H9 (cell line): Measurements from ENCODE around the gene GOT1. TPM values are rescaled to one million over a fixed set of nuclear protein-coding genes. Genes with fewer than 3 reads are reported as not detected.

Source experiments
- DNase-seq: peaks from one replicate; pipeline ENCODE4 v3.0.0-alpha.2; 2017
- H2AFZ ChIP-seq: one replicate; pipeline ENCODE4 v1.6.1; 2013; ENCODE audit warnings: mild to moderate bottlenecking, low read length, control low read depth, moderate library complexity
- H2AK5ac ChIP-seq: 2 replicates; pipeline ENCODE4 v1.6.1; 2013; ENCODE audit warnings: low read length, control low read depth, mixed read lengths; ENCODE audit not compliant: insufficient read length
- H2BK120ac ChIP-seq: one replicate; pipeline ENCODE4 v1.6.1; 2013; ENCODE audit warnings: low read depth, mild to moderate bottlenecking, low read length, control low read depth, inconsistent platforms; ENCODE audit not compliant: poor library complexity, severe bottlenecking
- H2BK12ac ChIP-seq: 2 replicates; pipeline ENCODE4 v1.6.1; 2013; ENCODE audit warnings: low read length, control low read depth, mixed read lengths, low read depth; ENCODE audit not compliant: insufficient read length
- H2BK15ac ChIP-seq: 2 replicates; pipeline ENCODE4 v1.6.1; 2013; ENCODE audit warnings: low read depth, low read length, control low read depth
- H2BK20ac ChIP-seq: one replicate; pipeline ENCODE4 v1.6.1; 2013; ENCODE audit warnings: low read depth, mild to moderate bottlenecking, low read length, control low read depth, inconsistent platforms; ENCODE audit not compliant: poor library complexity, severe bottlenecking
- H2BK5ac ChIP-seq: 2 replicates; pipeline ENCODE4 v1.6.1; 2013; ENCODE audit warnings: low read length, control low read depth, mixed read lengths; ENCODE audit not compliant: insufficient read length
- H3K14ac ChIP-seq: 2 replicates; pipeline ENCODE4 v1.6.1; 2013; ENCODE audit warnings: low read length, control low read depth; ENCODE audit not compliant: insufficient read depth
- H3K18ac ChIP-seq: 2 replicates; pipeline ENCODE4 v1.6.1; 2013; ENCODE audit warnings: low read depth, mild to moderate bottlenecking, mixed read lengths, low read length, control low read depth; ENCODE audit not compliant: insufficient read length
- H3K23ac ChIP-seq: 2 replicates; pipeline ENCODE4 v1.6.1; 2013; ENCODE audit warnings: low read length, control low read depth, mixed read lengths, low read depth; ENCODE audit not compliant: insufficient read length
- H3K23me2 ChIP-seq: 2 replicates; pipeline ENCODE4 v1.6.1; 2013; ENCODE audit warnings: low read depth, mild to moderate bottlenecking, mixed read lengths, low read length, control low read depth; ENCODE audit not compliant: insufficient read length, poor library complexity, severe bottlenecking
- H3K27ac ChIP-seq: 2 replicates; pipeline ENCODE4 v1.5.1; 2013; ENCODE audit warnings: low read length, control low read depth, mixed read lengths, low read depth; ENCODE audit not compliant: insufficient read length
- H3K27me3 ChIP-seq: 2 replicates; pipeline ENCODE4 v1.6.1; 2013; ENCODE audit warnings: low read length, control low read depth, inconsistent platforms; ENCODE audit not compliant: insufficient read depth
- H3K4ac ChIP-seq: 2 replicates; pipeline ENCODE4 v1.6.1; 2013; ENCODE audit warnings: low read depth, mild to moderate bottlenecking, control low read depth, inconsistent platforms, low read length, moderate library complexity
- H3K4me1 ChIP-seq: 2 replicates; pipeline ENCODE4 v1.6.1; 2013; ENCODE audit warnings: low read length, control low read depth, inconsistent platforms; ENCODE audit not compliant: insufficient read depth
- H3K4me2 ChIP-seq: 2 replicates; pipeline ENCODE4 v1.6.1; 2013; ENCODE audit warnings: low read length, control low read depth, mixed read lengths; ENCODE audit not compliant: insufficient read length, insufficient read depth
- H3K56ac ChIP-seq: 2 replicates; pipeline ENCODE4 v1.6.1; 2013; ENCODE audit warnings: low read depth, mild to moderate bottlenecking, mixed read lengths, low read length, control low read depth; ENCODE audit not compliant: insufficient read length
- H3K79me1 ChIP-seq: 2 replicates; pipeline ENCODE4 v1.6.1; 2013; ENCODE audit warnings: low read depth, mild to moderate bottlenecking, moderate library complexity, low read length, control low read depth, inconsistent platforms; ENCODE audit not compliant: insufficient read depth, poor library complexity, severe bottlenecking
- H3K79me2 ChIP-seq: 2 replicates; pipeline ENCODE4 v1.6.1; 2013; ENCODE audit warnings: low read length, control low read depth, inconsistent platforms; ENCODE audit not compliant: insufficient read depth
- H3K9ac ChIP-seq: 2 replicates; pipeline ENCODE4 v1.6.1; 2013; ENCODE audit warnings: low read length, control low read depth, mixed read lengths; ENCODE audit not compliant: insufficient read length; ENCODE audit errors: extremely low read depth
- H3K9me3 ChIP-seq: one replicate; pipeline ENCODE4 v1.6.1; 2013; ENCODE audit warnings: low read depth, low read length, inconsistent platforms; ENCODE audit not compliant: control insufficient read depth
- H3T11ph ChIP-seq: one replicate; pipeline ENCODE4 v1.6.1; 2013; ENCODE audit warnings: mild to moderate bottlenecking, low read length, control low read depth, inconsistent platforms
- H4K20me1 ChIP-seq: one replicate; pipeline ENCODE4 v1.6.1; 2013; ENCODE audit not compliant: control insufficient read depth, insufficient read length, insufficient read depth
- H4K5ac ChIP-seq: 2 replicates; pipeline ENCODE4 v1.6.1; 2013; ENCODE audit warnings: low read depth, mild to moderate bottlenecking, mixed read lengths, low read length, control low read depth; ENCODE audit not compliant: insufficient read length
- H4K8ac ChIP-seq: replicated peaks from 2 replicates; pipeline ENCODE4 v1.6.1; 2013; ENCODE audit warnings: low read length, control low read depth, mixed read lengths, low read depth; ENCODE audit not compliant: insufficient read length
- H4K91ac ChIP-seq: 2 replicates; pipeline ENCODE4 v1.6.1; 2013; ENCODE audit warnings: low read depth, mild to moderate bottlenecking, moderate library complexity, mixed read lengths, low read length, control low read depth; ENCODE audit not compliant: insufficient read length
- H3K27ac Mint-ChIP-seq, 3 experiments: 2 replicates in 2 of 3; 3 replicates in 1 of 3; pipeline ENCODE4 v1.8.0; 2020 to 2021; ENCODE audit warnings: mixed read lengths in 3 of 3, mild to moderate bottlenecking in 1 of 3, moderate library complexity in 1 of 3
- H3K27me3 Mint-ChIP-seq: 2 replicates; pipeline ENCODE4 v1.8.0; 2021; ENCODE audit warnings: low read depth, mild to moderate bottlenecking, moderate library complexity, mixed read lengths
- H3K36me3 Mint-ChIP-seq, 3 experiments: 2 replicates in 2 of 3; 3 replicates in 1 of 3; pipeline ENCODE4 v1.8.0; 2020 to 2021; ENCODE audit warnings: low read depth in 3 of 3, mixed read lengths in 3 of 3; ENCODE audit not compliant: insufficient read depth in 1 of 3
- H3K4me1 Mint-ChIP-seq, 2 experiments: 2 replicates each; pipeline ENCODE4 v1.8.0; 2020; ENCODE audit warnings: mixed read lengths in 2 of 2
- H3K4me3 Mint-ChIP-seq, 2 experiments: 2 replicates in 1 of 2; 3 replicates in 1 of 2; pipeline ENCODE4 v1.8.0; 2020 to 2021; ENCODE audit warnings: mild to moderate bottlenecking in 2 of 2, mixed read lengths in 2 of 2, moderate library complexity in 1 of 2
- H3K9me3 Mint-ChIP-seq, 2 experiments: 2 replicates in 1 of 2; 3 replicates in 1 of 2; pipeline ENCODE4 v1.8.0; 2020; ENCODE audit warnings: mild to moderate bottlenecking in 2 of 2, mixed read lengths in 2 of 2, moderate library complexity in 1 of 2
- WGBS: extraction: QIAGEN DNeasy Blood & Tissue Kit; methylation state at CpG from one replicate; pipeline ENCODE4 v1.1.7; 2013; ENCODE audit warnings: missing lambda C conversion rate, low lambda C conversion rate, mixed read lengths; ENCODE audit not compliant: insufficient read length; ENCODE audit errors: extremely low coverage; 5-methylcytosine and 5-hydroxymethylcytosine counted together
- total RNA-seq: library from RNA; stranded (reverse); gene quantifications from 2 replicates; pipeline ENCODE4 v1.2.1, GENCODE V29; 2021
- TF ChIP-seq, protein P1 (sequence below): fragments of 200-600 bp; sonication (generic); conservative IDR thresholded peaks from 3 replicates; pipeline ENCODE4 v1.8.0; 2021; ENCODE audit warnings: antibody characterized with exemption, mild to moderate bottlenecking

Gene GOT1
- total RNA-seq, 1 experiment from 2014 or later = 43.3 TPM

DNA sequence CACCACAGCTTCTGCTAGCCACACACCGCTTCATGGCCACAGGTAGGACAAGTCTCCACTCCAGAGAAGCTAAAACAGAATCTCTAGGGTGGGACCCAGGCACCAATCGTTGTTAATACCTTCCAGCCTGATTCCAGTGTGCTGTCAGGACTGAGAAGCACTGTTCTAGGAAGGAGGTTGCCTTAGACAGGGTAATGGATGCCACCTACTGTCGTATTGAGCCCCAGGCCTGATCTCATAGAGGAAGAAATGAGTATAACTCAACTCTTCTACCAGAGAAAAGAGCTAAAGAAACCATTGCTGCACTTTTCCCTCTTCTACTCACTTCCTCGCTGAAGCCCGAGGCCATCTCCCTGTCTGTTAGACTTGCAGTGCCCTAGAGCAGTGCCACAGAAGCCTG lies 69.5 kb downstream of the GOT1 start:
- H2AK5ac ChIP-seq = no peak overlapping the region
- no peak overlapping the region for H3K4me2 ChIP-seq
- TF ChIP-seq, protein P1, sequence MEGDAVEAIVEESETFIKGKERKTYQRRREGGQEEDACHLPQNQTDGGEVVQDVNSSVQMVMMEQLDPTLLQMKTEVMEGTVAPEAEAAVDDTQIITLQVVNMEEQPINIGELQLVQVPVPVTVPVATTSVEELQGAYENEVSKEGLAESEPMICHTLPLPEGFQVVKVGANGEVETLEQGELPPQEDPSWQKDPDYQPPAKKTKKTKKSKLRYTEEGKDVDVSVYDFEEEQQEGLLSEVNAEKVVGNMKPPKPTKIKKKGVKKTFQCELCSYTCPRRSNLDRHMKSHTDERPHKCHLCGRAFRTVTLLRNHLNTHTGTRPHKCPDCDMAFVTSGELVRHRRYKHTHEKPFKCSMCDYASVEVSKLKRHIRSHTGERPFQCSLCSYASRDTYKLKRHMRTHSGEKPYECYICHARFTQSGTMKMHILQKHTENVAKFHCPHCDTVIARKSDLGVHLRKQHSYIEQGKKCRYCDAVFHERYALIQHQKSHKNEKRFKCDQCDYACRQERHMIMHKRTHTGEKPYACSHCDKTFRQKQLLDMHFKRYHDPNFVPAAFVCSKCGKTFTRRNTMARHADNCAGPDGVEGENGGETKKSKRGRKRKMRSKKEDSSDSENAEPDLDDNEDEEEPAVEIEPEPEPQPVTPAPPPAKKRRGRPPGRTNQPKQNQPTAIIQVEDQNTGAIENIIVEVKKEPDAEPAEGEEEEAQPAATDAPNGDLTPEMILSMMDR = no peak
- Mint-ChIP-seq H3K4me3 (no peak overlapping the region), H3K9me3 (no peaks in the 10 kb centered on the region), H3K4me1 (peaks cover 26 to 27% of the 10 kb centered on the region in 2 experiments), H3K36me3 (no peaks in the 10 kb centered on the region), H3K27me3 (peaks cover 55% of the 10 kb centered on the region), H3K27ac (no peak overlapping the region)
- no peak overlapping the region for H4K5ac ChIP-seq
- no peak overlapping the region for H2BK12ac ChIP-seq
- H3K4ac ChIP-seq = no peak overlapping the region
- no peak overlapping the region for H4K91ac ChIP-seq
- no peak overlapping the region for H3K23ac ChIP-seq
- no peak overlapping the region for H3K18ac ChIP-seq
- no peak overlapping the region for H3K14ac ChIP-seq
- H2AFZ ChIP-seq = no peak overlapping the region
- peaks cover 9% of the 10 kb centered on the region; the same call in 1 of the 2 replicates for H3K4me1 ChIP-seq
- H3K9me3 ChIP-seq = no peaks in the 10 kb centered on the region
- no peak overlapping the region for H2BK20ac ChIP-seq
- H3K23me2 ChIP-seq = no peaks in the 10 kb centered on the region
- WGBS = no CpG with 5 or more reads among the region's 5 CpGs
- no peaks in the 10 kb centered on the region for H3K27me3 ChIP-seq
- H2BK120ac ChIP-seq = no peak overlapping the region
- H3K27ac ChIP-seq = no peak overlapping the region
- no peaks in the 10 kb centered on the region for H3K79me2 ChIP-seq
- H3T11ph ChIP-seq = no peak overlapping the region
- H3K9ac ChIP-seq = no peak overlapping the region
- DNase-seq = no peak
- H3K56ac ChIP-seq = no peak overlapping the region
- H4K8ac ChIP-seq = no peak overlapping the region
- no peaks in the 10 kb centered on the region for H3K79me1 ChIP-seq
- no peak overlapping the region for H2BK5ac ChIP-seq
- no peaks in the 10 kb centered on the region for H4K20me1 ChIP-seq
- H2BK15ac ChIP-seq = no peak overlapping the region
